A549 (cell line): ENCODE measurements around the gene UNC45A.

Experiments
- CBX8 ChIP-seq: fragments of 200-600 bp; sonication (generic); IDR thresholded peaks from 2 replicates; pipeline ENCODE4 v1.6.1; 2016
- JUNB ChIP-seq: fragments of >200 bp; sonication (Bioruptor Twin); formaldehyde crosslinking; IDR thresholded peaks from 2 replicates; pipeline ENCODE4 v1.6.1; 2016
- POLR2A ChIP-seq: IDR thresholded peaks from 2 replicates; pipeline ENCODE4 v1.6.1; 2012; ENCODE audit warnings: mild to moderate bottlenecking, low read length
- RCOR1 ChIP-seq: fragments of 150-350 bp; IDR thresholded peaks from 2 replicates; pipeline ENCODE4 v1.6.1; 2014; ENCODE audit warnings: antibody characterized with exemption, low read length, low read depth
- SREBF2 ChIP-seq: fragments of 450-650 bp; IDR thresholded peaks from 2 replicates; pipeline ENCODE4 v1.6.1; 2014; ENCODE audit warnings: mild to moderate bottlenecking, moderate library complexity
- TF ChIP-seq, protein P1 (sequence below): fragments of >200 bp; sonication (Bioruptor Twin); formaldehyde crosslinking; IDR thresholded peaks from 3 replicates; pipeline ENCODE4 v1.5.1; 2016
- TF ChIP-seq, protein P2 (sequence below): fragments of 150-350 bp; IDR thresholded peaks from 2 replicates; pipeline ENCODE4 v1.6.1; 2014; ENCODE audit warnings: low read depth, mild to moderate bottlenecking, low read length
- TF ChIP-seq, protein P3 (sequence below): IDR thresholded peaks from 2 replicates; pipeline ENCODE4 v1.6.1; 2012
- TF ChIP-seq, protein P4 (sequence below): fragments of 250-450 bp; sonication (Bioruptor Pico); IDR thresholded peaks from 2 replicates; pipeline ENCODE4 v1.5.0; 2021; ENCODE audit warnings: mild to moderate bottlenecking, moderate library complexity, borderline replicate concordance
- TF ChIP-seq, protein P5 (sequence below): fragments of 450-650 bp; IDR thresholded peaks from 2 replicates; pipeline ENCODE4 v1.6.1; 2014; ENCODE audit warnings: antibody characterized with exemption

DNA sequence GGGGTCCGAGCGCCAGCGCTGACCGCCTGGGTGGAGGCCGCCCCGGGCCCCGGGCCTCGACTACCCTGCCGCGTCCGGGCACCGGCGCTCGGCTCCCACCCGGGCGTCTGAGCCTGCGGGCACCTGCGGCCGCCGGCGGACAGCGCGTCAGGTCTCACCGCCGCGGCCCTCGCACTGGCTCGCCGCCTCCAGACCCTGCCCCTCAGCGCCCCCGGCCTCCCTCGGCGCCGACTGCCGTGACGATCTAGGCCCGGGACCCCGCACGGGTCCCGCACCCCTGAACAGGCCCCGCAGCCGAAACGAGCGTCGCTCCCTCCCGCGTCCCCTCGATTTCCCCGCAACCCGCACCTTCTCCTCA lies 59.0 kb downstream of the UNC45A start:
- TF ChIP-seq POLR2A (no peak), RCOR1 (no peak), SREBF2 (no peak), JUNB (no peak), CBX8 (no peak)
- TF ChIP-seq, protein P1, sequence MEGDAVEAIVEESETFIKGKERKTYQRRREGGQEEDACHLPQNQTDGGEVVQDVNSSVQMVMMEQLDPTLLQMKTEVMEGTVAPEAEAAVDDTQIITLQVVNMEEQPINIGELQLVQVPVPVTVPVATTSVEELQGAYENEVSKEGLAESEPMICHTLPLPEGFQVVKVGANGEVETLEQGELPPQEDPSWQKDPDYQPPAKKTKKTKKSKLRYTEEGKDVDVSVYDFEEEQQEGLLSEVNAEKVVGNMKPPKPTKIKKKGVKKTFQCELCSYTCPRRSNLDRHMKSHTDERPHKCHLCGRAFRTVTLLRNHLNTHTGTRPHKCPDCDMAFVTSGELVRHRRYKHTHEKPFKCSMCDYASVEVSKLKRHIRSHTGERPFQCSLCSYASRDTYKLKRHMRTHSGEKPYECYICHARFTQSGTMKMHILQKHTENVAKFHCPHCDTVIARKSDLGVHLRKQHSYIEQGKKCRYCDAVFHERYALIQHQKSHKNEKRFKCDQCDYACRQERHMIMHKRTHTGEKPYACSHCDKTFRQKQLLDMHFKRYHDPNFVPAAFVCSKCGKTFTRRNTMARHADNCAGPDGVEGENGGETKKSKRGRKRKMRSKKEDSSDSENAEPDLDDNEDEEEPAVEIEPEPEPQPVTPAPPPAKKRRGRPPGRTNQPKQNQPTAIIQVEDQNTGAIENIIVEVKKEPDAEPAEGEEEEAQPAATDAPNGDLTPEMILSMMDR = no peak
- TF ChIP-seq, protein P2, sequence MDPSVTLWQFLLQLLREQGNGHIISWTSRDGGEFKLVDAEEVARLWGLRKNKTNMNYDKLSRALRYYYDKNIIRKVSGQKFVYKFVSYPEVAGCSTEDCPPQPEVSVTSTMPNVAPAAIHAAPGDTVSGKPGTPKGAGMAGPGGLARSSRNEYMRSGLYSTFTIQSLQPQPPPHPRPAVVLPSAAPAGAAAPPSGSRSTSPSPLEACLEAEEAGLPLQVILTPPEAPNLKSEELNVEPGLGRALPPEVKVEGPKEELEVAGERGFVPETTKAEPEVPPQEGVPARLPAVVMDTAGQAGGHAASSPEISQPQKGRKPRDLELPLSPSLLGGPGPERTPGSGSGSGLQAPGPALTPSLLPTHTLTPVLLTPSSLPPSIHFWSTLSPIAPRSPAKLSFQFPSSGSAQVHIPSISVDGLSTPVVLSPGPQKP = no peak
- TF ChIP-seq, protein P3, sequence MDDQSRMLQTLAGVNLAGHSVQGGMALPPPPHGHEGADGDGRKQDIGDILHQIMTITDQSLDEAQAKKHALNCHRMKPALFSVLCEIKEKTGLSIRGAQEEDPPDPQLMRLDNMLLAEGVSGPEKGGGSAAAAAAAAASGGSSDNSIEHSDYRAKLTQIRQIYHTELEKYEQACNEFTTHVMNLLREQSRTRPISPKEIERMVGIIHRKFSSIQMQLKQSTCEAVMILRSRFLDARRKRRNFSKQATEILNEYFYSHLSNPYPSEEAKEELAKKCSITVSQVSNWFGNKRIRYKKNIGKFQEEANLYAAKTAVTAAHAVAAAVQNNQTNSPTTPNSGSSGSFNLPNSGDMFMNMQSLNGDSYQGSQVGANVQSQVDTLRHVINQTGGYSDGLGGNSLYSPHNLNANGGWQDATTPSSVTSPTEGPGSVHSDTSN = no peak
- TF ChIP-seq, protein P4, sequence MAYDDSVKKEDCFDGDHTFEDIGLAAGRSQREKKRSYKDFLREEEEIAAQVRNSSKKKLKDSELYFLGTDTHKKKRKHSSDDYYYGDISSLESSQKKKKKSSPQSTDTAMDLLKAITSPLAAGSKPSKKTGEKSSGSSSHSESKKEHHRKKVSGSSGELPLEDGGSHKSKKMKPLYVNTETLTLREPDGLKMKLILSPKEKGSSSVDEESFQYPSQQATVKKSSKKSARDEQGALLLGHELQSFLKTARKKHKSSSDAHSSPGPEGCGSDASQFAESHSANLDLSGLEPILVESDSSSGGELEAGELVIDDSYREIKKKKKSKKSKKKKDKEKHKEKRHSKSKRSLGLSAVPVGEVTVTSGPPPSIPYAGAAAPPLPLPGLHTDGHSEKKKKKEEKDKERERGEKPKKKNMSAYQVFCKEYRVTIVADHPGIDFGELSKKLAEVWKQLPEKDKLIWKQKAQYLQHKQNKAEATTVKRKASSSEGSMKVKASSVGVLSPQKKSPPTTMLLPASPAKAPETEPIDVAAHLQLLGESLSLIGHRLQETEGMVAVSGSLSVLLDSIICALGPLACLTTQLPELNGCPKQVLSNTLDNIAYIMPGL (CRISPR knock-in tag) = no peak; the same call in 1 of the 2 replicates
- TF ChIP-seq, protein P5, sequence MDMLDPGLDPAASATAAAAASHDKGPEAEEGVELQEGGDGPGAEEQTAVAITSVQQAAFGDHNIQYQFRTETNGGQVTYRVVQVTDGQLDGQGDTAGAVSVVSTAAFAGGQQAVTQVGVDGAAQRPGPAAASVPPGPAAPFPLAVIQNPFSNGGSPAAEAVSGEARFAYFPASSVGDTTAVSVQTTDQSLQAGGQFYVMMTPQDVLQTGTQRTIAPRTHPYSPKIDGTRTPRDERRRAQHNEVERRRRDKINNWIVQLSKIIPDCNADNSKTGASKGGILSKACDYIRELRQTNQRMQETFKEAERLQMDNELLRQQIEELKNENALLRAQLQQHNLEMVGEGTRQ = no peak
